Nephron (organoid): Measurements from ENCODE around the gene GK2.

Source experiments
- H3K27ac Mint-ChIP-seq, 3 experiments: 2 replicates each; pipeline ENCODE4 v1.8.0; 2020; ENCODE audit warnings: mixed read lengths in 3 of 3, mild to moderate bottlenecking in 2 of 3, moderate library complexity in 1 of 3
- H3K27me3 Mint-ChIP-seq: 2 replicates; pipeline ENCODE4 v1.8.0; 2021; ENCODE audit warnings: low read depth, mild to moderate bottlenecking, moderate library complexity, mixed read lengths
- H3K36me3 Mint-ChIP-seq: 2 replicates; pipeline ENCODE4 v1.8.0; 2020; ENCODE audit warnings: low read depth, mixed read lengths
- H3K4me1 Mint-ChIP-seq: 2 replicates; pipeline ENCODE4 v1.8.0; 2020; ENCODE audit warnings: mixed read lengths
- H3K4me3 Mint-ChIP-seq, 3 experiments: 2 replicates each; pipeline ENCODE4 v1.8.0; 2020; ENCODE audit warnings: mild to moderate bottlenecking in 3 of 3, mixed read lengths in 3 of 3, moderate library complexity in 2 of 3
- H3K9me3 Mint-ChIP-seq: 2 replicates; pipeline ENCODE4 v1.8.0; 2020; ENCODE audit warnings: mixed read lengths
- CTCF ChIP-seq, 3 experiments: fragments of 200-600 bp; sonication (generic); IDR thresholded peaks; one replicate each; pipeline ENCODE4 v1.5.0; 2021; ENCODE audit warnings: antibody characterized with exemption in 3 of 3; ENCODE audit not compliant: unreplicated experiment in 3 of 3

Gene GK2

GRCh38 chr4:79360006-79360405 lies 48.0 kb downstream of the GK2 start:
- Mint-ChIP-seq H3K27me3 (no peaks in the 10 kb centered on the region), H3K4me3 (no peak overlapping the region), H3K4me1 (peaks cover 4% of the 10 kb centered on the region), H3K9me3 (no peaks in the 10 kb centered on the region), H3K36me3 (no peaks in the 10 kb centered on the region), H3K27ac (no peak overlapping the region)
- no peak for TF ChIP-seq CTCF (IDR thresholded peaks at IDR 0.05; ENCODE audit: unreplicated experiment in 3 of 3)

GRCh38 chr4:79358438-79358837 lies 49.6 kb downstream of the GK2 start:
- no peak overlapping the region for H3K4me3 Mint-ChIP-seq
- peaks cover 4% of the 10 kb centered on the region for H3K4me1 Mint-ChIP-seq
- no peak for TF ChIP-seq CTCF (IDR thresholded peaks at IDR 0.05; ENCODE audit: unreplicated experiment in 3 of 3)
- no peak overlapping the region for H3K27ac Mint-ChIP-seq
- no peaks in the 10 kb centered on the region for H3K9me3 Mint-ChIP-seq
- H3K27me3 Mint-ChIP-seq = no peaks in the 10 kb centered on the region
- no peaks in the 10 kb centered on the region for H3K36me3 Mint-ChIP-seq

GRCh38 chr4:79357365-79357764 lies 50.7 kb downstream of the GK2 start:
- H3K4me1 Mint-ChIP-seq = peaks cover 4% of the 10 kb centered on the region
- no peaks in the 10 kb centered on the region for H3K9me3 Mint-ChIP-seq
- peak overlapping the region; percentile 58 to 74 (median 68) for H3K27ac Mint-ChIP-seq
- H3K36me3 Mint-ChIP-seq = no peaks in the 10 kb centered on the region
- H3K4me3 Mint-ChIP-seq = peak overlapping the region in 2 of 3 experiments; percentile 55 to 69
- TF ChIP-seq CTCF (IDR thresholded peaks at IDR 0.05; ENCODE audit: unreplicated experiment in 3 of 3) = no peak
- H3K27me3 Mint-ChIP-seq = no peaks in the 10 kb centered on the region
